DOHH2 (cell line): Measurements from ENCODE around the gene TMA7.

ENCODE experiments used
- CTCF ChIP-seq: fragments of 200-600 bp; sonication (generic); IDR thresholded peaks from one replicate; pipeline ENCODE4 v1.5.1; 2014; ENCODE audit warnings: antibody characterized with exemption, mild to moderate bottlenecking, low read depth, low read length; ENCODE audit not compliant: poor library complexity, severe bottlenecking
- EZH2phosphoT487 ChIP-seq: fragments of 200-600 bp; sonication (generic); IDR thresholded peaks from 2 replicates; pipeline ENCODE4 v1.6.1; 2017; ENCODE audit warnings: borderline replicate concordance, mild to moderate bottlenecking, antibody characterized with exemption, low read length, moderate library complexity, mixed read lengths

DNA sequence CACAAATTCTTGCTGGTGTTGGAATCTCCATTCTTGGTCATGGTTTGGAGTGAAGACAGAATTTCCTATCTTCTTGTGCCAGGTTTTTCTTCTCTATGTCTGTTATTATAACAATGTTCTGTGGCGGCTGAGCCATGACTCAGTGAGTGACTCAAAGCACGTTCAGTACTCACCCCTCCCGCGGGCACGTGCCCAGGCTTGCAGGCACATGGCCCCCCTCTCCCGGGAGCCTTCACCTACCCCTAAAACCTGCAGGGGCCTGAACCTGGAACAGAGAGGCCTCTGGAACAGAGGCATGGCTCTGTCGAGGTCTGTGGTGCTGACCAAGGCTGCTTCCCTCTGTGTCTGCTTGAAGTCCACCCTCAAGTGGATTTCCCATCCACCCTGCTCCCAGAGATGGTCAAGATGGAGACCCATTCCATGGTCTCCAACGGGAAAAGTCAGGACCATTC, 37.8 kb upstream of the TMA7 start:
- no peak for TF ChIP-seq CTCF
- no peak for TF ChIP-seq EZH2phosphoT487
